ENCODE measurements around the gene RASSF4. TPM values are rescaled to one million over a fixed set of nuclear protein-coding genes. Genes with fewer than 3 reads are reported as not detected.

Gene RASSF4
- total and polyA plus RNA-seq, 2 donors (not counting 3 experiments of a cell fraction or from before 2014, with no cell fraction given): 7.6 to 8.2 TPM

- Histone ChIP-seq H3K9me3 (replicated peaks; ENCODE audit: control insufficient read depth, insufficient read depth, low read length) (no peaks in the 10 kb centered on the region), H3K9me1 (replicated peaks; ENCODE audit: control insufficient read depth, extremely low read depth, insufficient read depth, low read length) (no peaks in the 10 kb centered on the region), H3K4me3 (replicated peaks in 1 of 3; ENCODE audit: insufficient read depth in 1 of 3, low read depth in 1 of 3, low read length in 3 of 3) (no peak overlapping the region), H3K79me2 (ENCODE audit: control insufficient read depth, insufficient read depth, low read length) (no peaks in the 10 kb centered on the region), H3K27ac (ENCODE audit: insufficient read depth, low read depth, low read length) (no peak overlapping the region), H3K4me1 (ENCODE audit: control insufficient read depth, extremely low read depth, insufficient read depth, low read length) (no peaks in the 10 kb centered on the region), H3K4me2 (ENCODE audit: insufficient read depth, low read length) (no peak overlapping the region), H2AFZ (ENCODE audit: low read depth, low read length) (no peak overlapping the region), H3K9ac (replicated peaks; ENCODE audit: extremely low read depth, insufficient read depth, low read length) (no peak overlapping the region), H4K20me1 (replicated peaks; ENCODE audit: control insufficient read depth, extremely low read depth, insufficient read depth, low read length) (no peaks in the 10 kb centered on the region), H3K27me3 (ENCODE audit: control insufficient read depth in 2 of 2, insufficient read depth in 2 of 2, low read length in 2 of 2) (peaks cover 0 to 4% of the 10 kb centered on the region in 2 experiments), H3K36me3 (ENCODE audit: control insufficient read depth in 2 of 2, extremely low read depth in 1 of 2, insufficient read depth in 2 of 2, low read length in 2 of 2) (no peaks in the 10 kb centered on the region)
- TF ChIP-seq JUN (IDR thresholded peaks at IDR 0.05; ENCODE audit: borderline replicate concordance, insufficient read depth, insufficient read length, low read depth) (no peak), EZH2 (IDR thresholded peaks at IDR 0.05; ENCODE audit: borderline replicate concordance, low read depth, low read length, severe bottlenecking) (no peak), GATA2 (IDR thresholded peaks at IDR 0.05; ENCODE audit: insufficient read depth, insufficient read length, low read depth, low read length) (no peak)
- POLR2A ChIA-PET: no interaction called here
- CTCF ChIA-PET: interaction anchor here (2.4 kb wide), 1 partner anchor 17 kb away, joined by 8 read pairs; no protein-coding TSS in a partner anchor
- FAIRE-seq (no peak), DNase-seq (ENCODE audit: low read depth, low spot score) (no peak)
- dilution Hi-C loops (cut with MboI; ENCODE audit: extremely low pct_ligation_motif_present, low sequenced_read_pairs): no loop called here
- BruUV-seq (replicated peaks): no TSS peak
- intact Hi-C loops (cut with micrococcal nuclease): no loop called here
Observed at GRCh38 chr10:44950326-44951225, 9.0 kb upstream of the RASSF4 start.

- Histone ChIP-seq H3K4me2 (ENCODE audit: insufficient read depth, low read length) (no peak overlapping the region), H2AFZ (ENCODE audit: low read depth, low read length) (no peak overlapping the region), H3K79me2 (ENCODE audit: control insufficient read depth, insufficient read depth, low read length) (no peaks in the 10 kb centered on the region), H3K9ac (replicated peaks; ENCODE audit: extremely low read depth, insufficient read depth, low read length) (no peak overlapping the region), H4K20me1 (replicated peaks; ENCODE audit: control insufficient read depth, extremely low read depth, insufficient read depth, low read length) (no peaks in the 10 kb centered on the region), H3K4me3 (replicated peaks in 1 of 3; ENCODE audit: insufficient read depth in 1 of 3, low read depth in 1 of 3, low read length in 3 of 3) (no peak overlapping the region), H3K9me3 (replicated peaks; ENCODE audit: control insufficient read depth, insufficient read depth, low read length) (no peaks in the 10 kb centered on the region), H3K36me3 (ENCODE audit: control insufficient read depth in 2 of 2, extremely low read depth in 1 of 2, insufficient read depth in 2 of 2, low read length in 2 of 2) (no peaks in the 10 kb centered on the region), H3K27ac (ENCODE audit: insufficient read depth, low read depth, low read length) (no peak overlapping the region), H3K27me3 (ENCODE audit: control insufficient read depth in 2 of 2, insufficient read depth in 2 of 2, low read length in 2 of 2) (no peaks in the 10 kb centered on the region), H3K9me1 (replicated peaks; ENCODE audit: control insufficient read depth, extremely low read depth, insufficient read depth, low read length) (no peaks in the 10 kb centered on the region), H3K4me1 (ENCODE audit: control insufficient read depth, extremely low read depth, insufficient read depth, low read length) (no peaks in the 10 kb centered on the region)
- BruUV-seq (replicated peaks): no TSS peak
- TF ChIP-seq POLR2AphosphoS5 (IDR thresholded peaks at IDR 0.05; ENCODE audit: insufficient read depth, low read depth, low read length) (no peak), MAX (IDR thresholded peaks at IDR 0.05; ENCODE audit: insufficient read depth, insufficient read length) (no peak), FOS (IDR thresholded peaks at IDR 0.05; ENCODE audit: borderline replicate concordance, insufficient read depth, low read length) (no peak), CTCF (IDR thresholded peaks at IDR 0.05; ENCODE audit: extremely low read depth in 1 of 2, insufficient read depth in 1 of 2, low read depth in 1 of 2, low read length in 2 of 2) (no peak), GATA2 (IDR thresholded peaks at IDR 0.05; ENCODE audit: insufficient read depth, insufficient read length, low read depth, low read length) (no peak), EZH2 (IDR thresholded peaks at IDR 0.05; ENCODE audit: borderline replicate concordance, low read depth, low read length, severe bottlenecking) (no peak), MYC (IDR thresholded peaks at IDR 0.05; ENCODE audit: low read depth, low read length) (no peak)
- ChIA-PET POLR2A (no interaction called here), CTCF (no interaction called here)
- FAIRE-seq (no peak), DNase-seq (ENCODE audit: low read depth, low spot score) (no peak)
- dilution Hi-C loops (cut with MboI; ENCODE audit: extremely low pct_ligation_motif_present, low sequenced_read_pairs): no loop called here
- intact Hi-C loops (cut with micrococcal nuclease): no loop called here
Observed at GRCh38 chr10:44951576-44952226, 7.9 kb upstream of the RASSF4 start.
